ENCODE results near the gene ZC3H11A. TPM values are rescaled to one million over a fixed set of nuclear protein-coding genes. Genes with fewer than 3 reads are reported as not detected.

The ZC3H11A gene
- polyA plus RNA-seq, 1 donor (not counting 4 experiments of a cell fraction or from before 2014, with no cell fraction given): 83.4 TPM

DNA sequence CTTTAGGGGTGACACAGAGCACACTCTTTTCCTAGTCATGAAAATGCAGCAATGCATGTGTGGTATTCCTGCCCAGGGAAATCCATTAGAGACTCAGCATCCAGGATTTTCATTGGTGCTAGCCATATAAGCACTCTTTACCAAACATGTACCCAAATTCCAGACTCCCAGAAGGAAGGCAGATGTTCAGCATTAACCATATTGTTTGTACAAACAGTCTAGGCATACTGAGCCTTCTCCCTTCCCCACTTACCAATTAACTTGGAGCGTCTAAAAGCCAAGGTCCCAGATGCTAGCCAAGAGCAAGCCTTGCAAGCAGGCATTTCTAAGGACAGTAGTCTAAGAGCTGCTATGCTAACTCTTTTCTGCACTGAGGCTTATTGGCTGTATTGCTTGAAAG, 27.9 kb downstream of the ZC3H11A start:
- Histone ChIP-seq H4K20me1 (ENCODE audit: control insufficient read depth, extremely low read depth, insufficient read depth, low read length) (peaks cover 5% of the 10 kb centered on the region), H3K79me2 (ENCODE audit: control insufficient read depth, insufficient read depth, low read length) (peaks cover 61% of the 10 kb centered on the region), H3K36me3 (ENCODE audit: control insufficient read depth in 2 of 2, extremely low read depth in 1 of 2, insufficient read depth in 2 of 2, low read length in 2 of 2) (peaks cover 28 to 46% of the 10 kb centered on the region in 2 experiments), H3K9me3 (ENCODE audit: control insufficient read depth, low read depth, low read length) (no peaks in the 10 kb centered on the region), H2AFZ (ENCODE audit: control insufficient read depth, low read length) (no peak overlapping the region), H3K27me3 (ENCODE audit: control insufficient read depth, extremely low read depth, insufficient read depth, low read length) (no peaks in the 10 kb centered on the region), H3K4me1 (ENCODE audit: control insufficient read depth, extremely low read depth, insufficient read depth, low read length) (no peaks in the 10 kb centered on the region), H3K4me3 (ENCODE audit: control insufficient read depth in 2 of 3, extremely low read depth in 1 of 3, insufficient read depth in 2 of 3, low read depth in 1 of 3, low read length in 3 of 3) (no peak overlapping the region), H3K9ac (ENCODE audit: control insufficient read depth, extremely low read depth, insufficient read depth, low read length) (no peak overlapping the region), H3K4me2 (ENCODE audit: control insufficient read depth, extremely low read depth, insufficient read depth, low read depth, low read length) (no peak overlapping the region), H3K9me1 (ENCODE audit: control insufficient read depth, extremely low read depth, insufficient read depth, low read length) (no peaks in the 10 kb centered on the region), H3K27ac (ENCODE audit: control insufficient read depth, insufficient read depth, low read length) (no peak overlapping the region)
- dilution Hi-C loops (cut with MboI; ENCODE audit: extremely low pct_ligation_motif_present, low sequenced_read_pairs): no loop called here
- DNase-seq (ENCODE audit: low read depth, low spot score): no peak
- no peak for FAIRE-seq
- TF ChIP-seq EZH2 (IDR thresholded peaks at IDR 0.05; ENCODE audit: low read length) (no peak), CTCF (optimal IDR thresholded peaks at IDR 0.05 in 1 of 3, IDR thresholded peaks at IDR 0.05 in 1 of 3, conservative IDR thresholded peaks at IDR 0.05 in 1 of 3; ENCODE audit: extremely low read depth in 1 of 3, insufficient read depth in 2 of 3, low read length in 3 of 3) (no peak)

DNA sequence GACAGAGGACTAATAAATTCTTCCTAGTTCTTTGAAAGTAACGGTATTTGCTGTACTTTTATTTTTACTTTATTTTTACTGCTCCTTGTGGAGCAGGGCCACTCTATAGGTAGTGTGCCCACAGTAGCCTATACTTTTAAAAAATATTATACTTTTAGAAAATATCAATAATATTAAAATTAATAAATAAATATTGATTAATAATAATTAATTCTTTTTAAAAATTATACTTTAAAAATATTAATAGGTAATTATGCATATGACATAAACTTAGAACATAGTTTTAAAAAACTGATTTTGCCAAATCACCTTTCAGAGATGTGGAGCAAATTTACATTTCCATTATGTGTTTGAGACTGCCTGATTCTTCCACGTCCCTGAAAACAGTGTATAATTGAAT, 30.8 kb downstream of the ZC3H11A start:
- Histone ChIP-seq H3K27ac (ENCODE audit: control insufficient read depth, insufficient read depth, low read length) (no peak overlapping the region), H3K27me3 (ENCODE audit: control insufficient read depth, extremely low read depth, insufficient read depth, low read length) (no peaks in the 10 kb centered on the region), H3K9ac (ENCODE audit: control insufficient read depth, extremely low read depth, insufficient read depth, low read length) (no peak overlapping the region), H3K4me1 (ENCODE audit: control insufficient read depth, extremely low read depth, insufficient read depth, low read length) (no peaks in the 10 kb centered on the region), H2AFZ (ENCODE audit: control insufficient read depth, low read length) (no peak overlapping the region), H3K36me3 (ENCODE audit: control insufficient read depth in 2 of 2, extremely low read depth in 1 of 2, insufficient read depth in 2 of 2, low read length in 2 of 2) (peaks cover 29 to 35% of the 10 kb centered on the region in 2 experiments), H3K79me2 (ENCODE audit: control insufficient read depth, insufficient read depth, low read length) (peaks cover 45% of the 10 kb centered on the region), H3K4me3 (ENCODE audit: control insufficient read depth in 2 of 3, extremely low read depth in 1 of 3, insufficient read depth in 2 of 3, low read depth in 1 of 3, low read length in 3 of 3) (no peak overlapping the region), H3K4me2 (ENCODE audit: control insufficient read depth, extremely low read depth, insufficient read depth, low read depth, low read length) (no peak overlapping the region), H3K9me3 (ENCODE audit: control insufficient read depth, low read depth, low read length) (no peaks in the 10 kb centered on the region), H4K20me1 (ENCODE audit: control insufficient read depth, extremely low read depth, insufficient read depth, low read length) (peaks cover 8% of the 10 kb centered on the region), H3K9me1 (ENCODE audit: control insufficient read depth, extremely low read depth, insufficient read depth, low read length) (no peaks in the 10 kb centered on the region)
- DNase-seq (ENCODE audit: low read depth, low spot score) (no peak), FAIRE-seq (no peak)
- TF ChIP-seq CTCF (optimal IDR thresholded peaks at IDR 0.05 in 1 of 3, IDR thresholded peaks at IDR 0.05 in 1 of 3, conservative IDR thresholded peaks at IDR 0.05 in 1 of 3; ENCODE audit: extremely low read depth in 1 of 3, insufficient read depth in 2 of 3, low read length in 3 of 3): no peak
- TF ChIP-seq EZH2 (IDR thresholded peaks at IDR 0.05; ENCODE audit: low read length): no peak
- dilution Hi-C loops (cut with MboI; ENCODE audit: extremely low pct_ligation_motif_present, low sequenced_read_pairs): no loop called here

Measured in keratinocyte (primary cell).